Activated CD4-positive, alpha-beta memory T cell treated with anti-CD3 and anti-CD28 coated beads, Interleukin-2, amount 10 ng/mL, durations not matched to agents 7 days and 5 days (primary cell): ENCODE data around the gene TMEM82. TPM values are rescaled to one million over a fixed set of nuclear protein-coding genes. Genes with fewer than 3 reads are reported as not detected.
"Not testable (repeated sequence)": the region's sequence is repeated elsewhere in the genome, so short reads cannot be mapped to it uniquely, and the experiment has no call there.

Source experiments
- CTCF ChIA-PET: fragments of 350-600 bp; sonication (Branson Sonifier 250); formaldehyde crosslinking; loops from one replicate; lab custom pipeline; 2021; ENCODE audit warnings: antibody characterized with exemption, inconsistent platforms; lab: Charles Lee
- POLR2A ChIA-PET: fragments of 350-600 bp; sonication (Branson Sonifier 250); formaldehyde crosslinking; loops from one replicate; lab custom pipeline; 2021; ENCODE audit warnings: antibody characterized with exemption; lab: Charles Lee
- DNase-seq: peaks from one replicate; pipeline ENCODE4 v3.0.0-alpha.2; 2020
- H3K27ac Mint-ChIP-seq: one replicate; pipeline ENCODE4 v1.8.0; 2021; ENCODE audit warnings: mild to moderate bottlenecking, mixed read lengths
- H3K27me3 Mint-ChIP-seq: one replicate; pipeline ENCODE4 v1.8.0; 2021; ENCODE audit warnings: mixed read lengths
- H3K36me3 Mint-ChIP-seq: one replicate; pipeline ENCODE4 v1.8.0; 2021; ENCODE audit warnings: low read depth, mixed read lengths
- H3K4me1 Mint-ChIP-seq: one replicate; pipeline ENCODE4 v1.8.0; 2021; ENCODE audit warnings: mixed read lengths
- H3K4me3 Mint-ChIP-seq: one replicate; pipeline ENCODE4 v1.8.0; 2021; ENCODE audit warnings: mild to moderate bottlenecking, mixed read lengths
- H3K9me3 Mint-ChIP-seq: one replicate; pipeline ENCODE4 v1.8.0; 2021; ENCODE audit warnings: mixed read lengths
- total RNA-seq, 2 experiments: library from RNA; stranded (reverse); gene quantifications; one replicate each; pipeline ENCODE4 v1.2.3, GENCODE V29; 2021

TMEM82 gene
- not detected for total RNA-seq

DNA sequence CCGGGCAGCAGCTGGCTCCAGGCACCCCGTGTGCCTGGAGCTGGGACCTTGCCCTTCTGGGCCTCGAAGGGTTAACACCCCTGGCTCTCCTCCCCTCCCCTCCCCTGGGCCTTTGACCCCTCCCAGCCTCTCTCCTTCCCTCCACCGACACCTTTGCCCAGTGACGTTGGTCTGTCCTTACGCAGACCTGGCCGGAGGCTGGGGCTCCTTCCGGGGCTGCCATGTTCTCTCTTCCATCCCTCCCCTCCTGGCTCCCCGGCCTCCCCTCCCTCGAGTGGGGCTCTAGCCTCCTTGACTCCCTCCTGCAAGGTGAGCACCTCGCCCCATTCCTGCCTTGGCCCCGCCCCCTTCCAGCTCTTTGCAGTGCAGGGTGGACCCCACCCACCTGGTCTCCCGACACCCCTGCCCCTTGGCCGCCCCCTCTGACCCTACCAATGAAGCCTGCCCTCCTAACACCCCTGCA is at the start of gene TMEM82:
TSS of gene TMEM82 (plus strand) at position 161 of the 463 bp plus-strand sequence. CDS start at position 222, 61 bp downstream.
- H3K4me3 Mint-ChIP-seq = no peak within 1 kb of the TSS
- no peak for DNase-seq
- H3K36me3 Mint-ChIP-seq = no peaks in the 10 kb centered on the region
- H3K9me3 Mint-ChIP-seq = no peaks in the 10 kb centered on the region
- no peaks in the 10 kb centered on the region for H3K27me3 Mint-ChIP-seq
- POLR2A ChIA-PET = interaction anchor here (0.7 kb wide), 1 partner anchor 273 kb away, joined by 3 read pairs; no protein-coding TSS in a partner anchor
- H3K27ac Mint-ChIP-seq = no peak within 1 kb of the TSS
- CTCF ChIA-PET = interaction anchor here (0.6 kb wide), 1 partner anchor 418 kb away, joined by 4 read pairs; no protein-coding TSS in a partner anchor
- peaks cover 5% of the 10 kb centered on the region for H3K4me1 Mint-ChIP-seq

- no peak for DNase-seq
- no peak overlapping the region for H3K27ac Mint-ChIP-seq
- CTCF ChIA-PET = no interaction called here
- POLR2A ChIA-PET = interaction anchor here (1.1 kb wide), 1 partner anchor 13 kb away, joined by 4 read pairs; no protein-coding TSS in a partner anchor
- peaks cover 24% of the 10 kb centered on the region for H3K4me1 Mint-ChIP-seq
- H3K36me3 Mint-ChIP-seq = peaks cover 18% of the 10 kb centered on the region
- H3K4me3 Mint-ChIP-seq = no peak overlapping the region
- H3K27me3 Mint-ChIP-seq = no peaks in the 10 kb centered on the region
- no peaks in the 10 kb centered on the region for H3K9me3 Mint-ChIP-seq
Measured at GRCh38 chr1:15693371-15693770, 48.9 kb upstream of the TMEM82 start.

DNA sequence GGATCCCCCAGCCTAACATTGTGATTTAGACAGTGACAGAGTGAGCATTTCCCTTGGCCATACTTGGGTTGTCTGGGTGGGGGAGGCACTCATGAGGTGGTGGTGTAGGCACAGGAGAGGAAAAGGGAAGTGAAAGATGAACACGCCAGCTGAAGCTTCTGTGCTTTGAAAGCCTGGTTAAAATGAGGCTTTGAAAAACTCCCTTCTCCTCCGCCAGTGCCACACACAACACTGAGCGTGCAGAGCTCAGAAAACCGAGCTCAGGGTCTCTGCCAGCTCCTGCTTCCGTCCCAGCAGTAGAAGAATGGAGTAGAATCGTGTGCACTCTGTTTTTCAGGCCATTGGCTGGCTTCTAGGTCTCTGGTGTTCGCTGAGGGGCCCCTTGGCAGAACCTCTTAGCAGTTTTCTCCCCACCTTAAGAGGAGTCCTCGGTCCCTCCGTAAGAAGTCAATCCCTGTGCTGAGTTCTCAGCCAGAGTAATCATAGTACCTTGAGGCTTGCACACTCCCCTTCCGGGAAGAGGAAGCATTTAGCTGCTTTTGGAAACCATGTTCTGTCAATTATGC is 45.3 kb upstream of the TMEM82 start:
- peak; percentile 43 for DNase-seq
- H3K27ac Mint-ChIP-seq = peak overlapping the region; percentile 97
- no peaks in the 10 kb centered on the region for H3K27me3 Mint-ChIP-seq
- no peaks in the 10 kb centered on the region for H3K9me3 Mint-ChIP-seq
- POLR2A ChIA-PET = interaction anchor here (0.7 to 4.3 kb wide), 10 partner anchors 10 to 139 kb away, joined by 3 to 49 read pairs (median 4); partner anchors contain the start of gene PLEKHM2
- CTCF ChIA-PET = interaction anchor here (0.7 to 1.7 kb wide), 5 partner anchors 12 to 118 kb away, joined by 4 to 5 read pairs (median 4); no protein-coding TSS in a partner anchor
- H3K4me3 Mint-ChIP-seq = peak overlapping the region; percentile 64
- H3K36me3 Mint-ChIP-seq = peaks cover 17% of the 10 kb centered on the region
- H3K4me1 Mint-ChIP-seq = peaks cover 23% of the 10 kb centered on the region

DNA sequence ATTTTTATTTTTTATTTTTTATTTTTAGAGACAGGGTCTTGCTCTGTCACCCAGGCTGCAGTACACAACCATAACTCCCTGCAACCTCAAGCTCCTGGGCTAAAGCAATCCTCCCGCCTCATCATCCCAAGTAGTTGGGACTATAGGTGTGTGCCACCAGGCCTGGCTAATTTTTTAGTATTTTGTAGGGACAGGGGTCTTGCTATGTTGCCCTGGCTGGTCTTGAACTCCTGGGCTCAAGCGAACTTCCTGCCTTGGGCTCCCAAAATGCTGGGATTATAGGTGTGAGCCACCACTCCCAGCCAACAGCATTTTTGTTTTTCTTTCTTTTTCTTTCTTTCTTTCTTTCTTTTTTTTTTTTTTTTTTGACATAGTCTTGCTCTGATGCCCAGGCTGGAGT is 44.1 kb upstream of the TMEM82 start:
- ChIA-PET POLR2A (interaction anchor here (0.9 to 4.3 kb wide), 6 partner anchors 12 to 138 kb away, joined by 3 to 49 read pairs (median 4); partner anchors contain the start of gene PLEKHM2), CTCF (interaction anchor here (1.2 to 1.7 kb wide), 2 partner anchors 18 to 43 kb away, joined by 4 to 5 read pairs; no protein-coding TSS in a partner anchor)
- H3K36me3 Mint-ChIP-seq = peaks cover 17% of the 10 kb centered on the region
- no peaks in the 10 kb centered on the region for H3K9me3 Mint-ChIP-seq
- H3K27ac Mint-ChIP-seq = no peak overlapping the region
- DNase-seq = no peak
- no peaks in the 10 kb centered on the region for H3K27me3 Mint-ChIP-seq
- H3K4me3 Mint-ChIP-seq = no peak overlapping the region
- H3K4me1 Mint-ChIP-seq = peaks cover 23% of the 10 kb centered on the region

DNA sequence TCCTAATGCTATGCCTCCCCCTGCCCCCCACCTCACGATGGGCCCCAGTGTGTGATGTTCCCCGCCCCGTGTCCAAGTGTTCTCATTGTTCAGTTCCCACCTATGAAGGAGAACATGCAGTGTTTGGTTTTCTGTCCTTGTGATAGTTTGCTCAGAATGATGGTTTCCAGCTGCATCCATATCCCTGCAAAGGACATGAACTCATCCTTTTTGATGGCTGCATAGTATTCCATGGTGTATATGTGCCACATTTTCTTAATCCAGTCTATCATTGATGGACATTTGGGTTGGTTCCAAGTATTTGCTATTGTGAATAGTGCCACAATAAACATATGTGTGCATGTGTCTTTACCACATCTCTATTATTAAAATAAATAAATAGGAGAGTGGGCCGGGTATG is 43.0 kb upstream of the TMEM82 start:
- H3K4me1 Mint-ChIP-seq = peaks cover 23% of the 10 kb centered on the region
- not testable (repeated sequence) for H3K9me3 Mint-ChIP-seq

GRCh38 chr1:15700508-15700907 is 41.8 kb upstream of the TMEM82 start:
- peaks cover 19% of the 10 kb centered on the region for H3K4me1 Mint-ChIP-seq
- POLR2A ChIA-PET = no interaction called here
- H3K27me3 Mint-ChIP-seq = no peaks in the 10 kb centered on the region
- no peak overlapping the region for H3K4me3 Mint-ChIP-seq
- CTCF ChIA-PET = interaction anchor here (1.1 kb wide), 1 partner anchor 97 kb away, joined by 3 read pairs; no protein-coding TSS in a partner anchor
- H3K9me3 Mint-ChIP-seq = no peaks in the 10 kb centered on the region
- peaks cover 16% of the 10 kb centered on the region for H3K36me3 Mint-ChIP-seq
- no peak for DNase-seq
- H3K27ac Mint-ChIP-seq = no peak overlapping the region

More for the DNA sequence above, 43.0 kb upstream of the TMEM82 start:
- H3K27me3 Mint-ChIP-seq, DNase-seq, H3K27ac Mint-ChIP-seq, CTCF ChIA-PET, H3K4me3 Mint-ChIP-seq, POLR2A ChIA-PET: not testable (repeated sequence)
- H3K36me3 Mint-ChIP-seq = peaks cover 17% of the 10 kb centered on the region

DNA sequence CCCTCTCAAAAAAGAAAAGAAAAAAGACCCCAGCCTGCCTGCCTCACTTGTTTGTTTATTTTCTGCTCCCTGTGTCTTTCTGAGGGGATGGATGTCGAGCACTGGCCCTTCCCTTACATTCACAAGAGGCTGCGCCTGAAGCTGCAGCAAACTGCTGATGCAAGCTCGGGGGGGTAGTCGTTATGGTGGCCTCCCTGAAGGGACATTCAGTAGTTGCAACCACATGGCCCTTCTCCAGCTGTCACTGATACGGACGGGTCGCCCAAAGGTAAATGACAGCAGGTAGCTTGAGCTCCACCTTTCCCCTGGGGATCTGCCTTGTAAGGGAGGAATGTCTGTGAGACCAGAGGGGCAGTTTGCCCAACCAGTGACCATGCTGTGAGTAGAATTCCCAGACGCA is 40.5 kb upstream of the TMEM82 start:
- H3K9me3 Mint-ChIP-seq = no peaks in the 10 kb centered on the region
- POLR2A ChIA-PET = no interaction called here
- CTCF ChIA-PET = interaction anchor here (0.6 to 1.1 kb wide), 2 partner anchors 99 to 513 kb away, joined by 3 to 5 read pairs; no protein-coding TSS in a partner anchor
- DNase-seq = no peak
- no peak overlapping the region for H3K27ac Mint-ChIP-seq
- H3K36me3 Mint-ChIP-seq = peaks cover 14% of the 10 kb centered on the region
- peaks cover 15% of the 10 kb centered on the region for H3K4me1 Mint-ChIP-seq
- H3K4me3 Mint-ChIP-seq = no peak overlapping the region
- H3K27me3 Mint-ChIP-seq = no peaks in the 10 kb centered on the region

GRCh38 chr1:15702722-15703550 is 39.4 kb upstream of the TMEM82 start:
- Mint-ChIP-seq H3K4me3 (no peak overlapping the region), H3K36me3 (peaks cover 10% of the 10 kb centered on the region), H3K9me3 (no peaks in the 10 kb centered on the region), H3K27ac (no peak overlapping the region), H3K27me3 (no peaks in the 10 kb centered on the region), H3K4me1 (peaks cover 3% of the 10 kb centered on the region)
- CTCF ChIA-PET = no interaction called here
- POLR2A ChIA-PET = no interaction called here
- DNase-seq = no peak

GRCh38 chr1:15703562-15703961 is 38.7 kb upstream of the TMEM82 start:
- H3K36me3 Mint-ChIP-seq = peaks cover 10% of the 10 kb centered on the region
- H3K4me3 Mint-ChIP-seq = no peak overlapping the region
- peaks cover 2% of the 10 kb centered on the region for H3K4me1 Mint-ChIP-seq
- ChIA-PET POLR2A (no interaction called here), CTCF (no interaction called here)
- H3K27ac Mint-ChIP-seq = no peak overlapping the region
- DNase-seq = no peak
- no peaks in the 10 kb centered on the region for H3K9me3 Mint-ChIP-seq
- H3K27me3 Mint-ChIP-seq = no peaks in the 10 kb centered on the region

DNA sequence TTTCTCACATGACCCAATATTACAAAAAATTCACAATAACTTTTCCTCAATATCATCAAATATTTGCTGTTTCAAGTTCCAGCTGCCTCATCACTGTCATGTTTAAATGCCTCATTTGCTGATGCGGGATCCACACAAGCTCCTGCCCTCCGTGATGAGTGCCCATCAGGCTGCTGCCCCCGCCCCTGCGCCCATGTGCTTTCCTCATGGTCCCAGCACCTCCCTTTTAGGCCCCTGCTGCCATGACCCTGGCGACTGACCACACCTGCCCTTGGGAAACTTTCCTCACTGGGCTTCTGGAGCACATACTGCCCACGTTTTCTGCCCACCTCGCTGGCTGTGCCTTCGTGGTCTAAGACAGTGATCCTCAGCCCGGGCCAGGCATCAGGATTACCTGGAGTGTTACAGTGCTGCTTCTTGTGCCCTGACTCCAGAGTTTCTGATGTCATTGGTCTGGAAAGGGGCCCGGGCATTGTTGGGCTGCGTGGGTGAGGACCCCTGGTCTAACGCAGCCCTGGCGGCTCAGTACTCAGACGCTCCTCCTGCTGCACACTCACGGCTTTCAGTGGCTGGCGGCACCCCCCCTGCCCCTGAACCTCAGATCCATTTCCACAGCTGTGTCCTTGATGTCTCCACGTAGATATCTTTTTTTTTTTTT is 37.6 kb upstream of the TMEM82 start:
- POLR2A ChIA-PET = no interaction called here
- Mint-ChIP-seq H3K27ac (no peak overlapping the region), H3K4me1 (no peaks in the 10 kb centered on the region), H3K27me3 (no peaks in the 10 kb centered on the region), H3K4me3 (no peak overlapping the region), H3K36me3 (peaks cover 5% of the 10 kb centered on the region), H3K9me3 (no peaks in the 10 kb centered on the region)
- CTCF ChIA-PET = no interaction called here
- no peak for DNase-seq

- Mint-ChIP-seq H3K9me3 (no peaks in the 10 kb centered on the region), H3K27ac (no peak overlapping the region), H3K4me1 (no peaks in the 10 kb centered on the region), H3K4me3 (no peak overlapping the region), H3K36me3 (peaks cover 5% of the 10 kb centered on the region), H3K27me3 (no peaks in the 10 kb centered on the region)
- no peak for DNase-seq
- POLR2A ChIA-PET = no interaction called here
- CTCF ChIA-PET = no interaction called here
Measured at GRCh38 chr1:15705184-15705566, 37.1 kb upstream of the TMEM82 start.

DNA sequence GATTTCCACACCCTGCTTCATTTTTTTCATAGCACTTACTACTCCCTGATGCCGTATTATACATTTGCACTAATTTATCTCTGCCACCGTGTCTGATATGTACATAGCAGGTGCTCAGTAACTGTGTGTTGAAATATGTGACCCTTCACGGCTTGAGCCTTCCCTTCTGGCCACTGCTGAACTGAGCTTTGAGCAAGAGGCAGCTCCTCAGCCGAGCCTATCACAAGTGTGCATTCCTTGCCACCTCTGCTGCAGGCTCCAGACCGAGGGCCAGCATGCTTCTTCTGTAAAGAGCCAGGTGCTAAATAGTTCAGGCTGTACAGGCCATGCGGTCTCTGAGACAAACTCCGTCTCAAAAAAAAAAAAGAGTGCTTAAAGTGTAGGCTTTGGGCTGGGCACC is 35.5 kb upstream of the TMEM82 start:
- POLR2A ChIA-PET = no interaction called here
- H3K4me3 Mint-ChIP-seq = no peak overlapping the region
- CTCF ChIA-PET = interaction anchor here (0.7 kb wide), 1 partner anchor 13 kb away, joined by 3 read pairs; no protein-coding TSS in a partner anchor
- no peak overlapping the region for H3K27ac Mint-ChIP-seq
- H3K9me3 Mint-ChIP-seq = no peaks in the 10 kb centered on the region
- peaks cover 5% of the 10 kb centered on the region for H3K36me3 Mint-ChIP-seq
- H3K4me1 Mint-ChIP-seq = no peaks in the 10 kb centered on the region
- no peaks in the 10 kb centered on the region for H3K27me3 Mint-ChIP-seq
- DNase-seq = no peak
